IMR-90 (cell line): ENCODE measurements around the gene CELA1. TPM values are rescaled to one million over a fixed set of nuclear protein-coding genes. Genes with fewer than 3 reads are reported as not detected.

Experiments
- ATAC-seq: fragments of 200-7000 bp; cut with Tn5 transposase; 2 replicates; pipeline ENCODE4 v1.9.1; 2020; ENCODE audit warnings: low read depth, mild to moderate bottlenecking, moderate library complexity
- BruUV-seq: library from RNA; stranded (reverse); fragments of 400-500 nt; replicated peaks from 2 replicates; lab custom pipeline; 2021; lab: Mats Ljungman, UMichigan
- CTCF ChIA-PET: fragments of 300-600 bp; formaldehyde crosslinking; extraction: SDS; loops from one replicate; lab custom pipeline; 2021; ENCODE audit warnings: antibody characterized with exemption; lab: Yijun Ruan, JAX
- POLR2A ChIA-PET: fragments of 300-600 bp; sonication (Branson Sonifier 250); formaldehyde crosslinking; loops from one replicate; lab custom pipeline; 2022; ENCODE audit warnings: antibody characterized with exemption; ENCODE audit not compliant: unreplicated experiment; lab: Charles Lee
- DNase-seq: peaks from one replicate; pipeline ENCODE4 v3.0.0; 2013
- H2AFZ ChIP-seq: replicated peaks from 2 replicates; pipeline ENCODE3; 2013; ENCODE audit warnings: low read length, mild to moderate bottlenecking; ENCODE audit not compliant: poor library complexity
- H2AK5ac ChIP-seq: 2 replicates; pipeline ENCODE4 v1.6.1; 2013; ENCODE audit warnings: low read depth, low read length, inconsistent platforms
- H2AK9ac ChIP-seq: replicated peaks from 2 replicates; pipeline ENCODE3; 2013; ENCODE audit warnings: mild to moderate bottlenecking, low read depth, low read length, moderate library complexity; ENCODE audit not compliant: poor library complexity
- H2BK120ac ChIP-seq: 2 replicates; pipeline ENCODE4 v1.6.1; 2013; ENCODE audit warnings: low read depth, low read length, inconsistent platforms
- H2BK15ac ChIP-seq: 3 replicates; pipeline ENCODE4 v1.6.1; 2013; ENCODE audit warnings: low read depth, low read length, inconsistent platforms
- H2BK20ac ChIP-seq: 2 replicates; pipeline ENCODE4 v1.6.1; 2013; ENCODE audit warnings: low read depth, mild to moderate bottlenecking, inconsistent platforms, low read length, moderate library complexity
- H2BK5ac ChIP-seq: 2 replicates; pipeline ENCODE4 v1.6.1; 2013; ENCODE audit warnings: mild to moderate bottlenecking, low read depth, low read length, inconsistent platforms; ENCODE audit not compliant: poor library complexity, severe bottlenecking
- H3K14ac ChIP-seq: replicated peaks from 2 replicates; pipeline ENCODE4 v1.6.1; 2013; ENCODE audit warnings: low read depth, low read length, inconsistent platforms
- H3K18ac ChIP-seq: 2 replicates; pipeline ENCODE4 v1.6.1; 2013; ENCODE audit warnings: low read depth, low read length, control low read depth
- H3K23ac ChIP-seq: 2 replicates; pipeline ENCODE4 v1.6.1; 2013; ENCODE audit warnings: low read depth, low read length, inconsistent platforms
- H3K27ac ChIP-seq: 2 replicates; pipeline ENCODE4 v1.5.1; 2013; ENCODE audit warnings: mild to moderate bottlenecking, control low read depth, low read length; ENCODE audit not compliant: insufficient read depth
- H3K27me3 ChIP-seq: 2 replicates; pipeline ENCODE4 v1.6.1; 2013; ENCODE audit warnings: low read length; ENCODE audit not compliant: control insufficient read depth, insufficient read depth
- H3K36me3 ChIP-seq: 2 replicates; pipeline ENCODE4 v1.6.1; 2013; ENCODE audit warnings: low read length, mixed read lengths; ENCODE audit not compliant: control insufficient read depth, insufficient read depth
- H3K4ac ChIP-seq: 2 replicates; pipeline ENCODE4 v1.6.1; 2013; ENCODE audit warnings: low read depth, low read length, inconsistent platforms
- H3K4me1 ChIP-seq: 2 replicates; pipeline ENCODE4 v1.6.1; 2013; ENCODE audit warnings: low read length, mixed read lengths; ENCODE audit not compliant: control insufficient read depth, insufficient read depth
- H3K4me2 ChIP-seq: 2 replicates; pipeline ENCODE4 v1.6.1; 2013; ENCODE audit warnings: low read depth, mild to moderate bottlenecking, control low read depth, low read length, moderate library complexity
- H3K4me3 ChIP-seq: 2 replicates; pipeline ENCODE4 v1.5.1; 2013; ENCODE audit warnings: low read depth, mild to moderate bottlenecking, control low read depth, low read length, moderate library complexity; ENCODE audit not compliant: insufficient read depth
- H3K56ac ChIP-seq: 2 replicates; pipeline ENCODE4 v1.6.1; 2013; ENCODE audit warnings: low read length, inconsistent platforms; ENCODE audit not compliant: insufficient read depth; ENCODE audit errors: extremely low read depth
- H3K79me1 ChIP-seq, 2 experiments: 2 replicates each; pipeline ENCODE4 v1.6.1; 2013; ENCODE audit warnings: low read length in 2 of 2, inconsistent platforms in 1 of 2, low read depth in 1 of 2
- H3K9ac ChIP-seq: 2 replicates; pipeline ENCODE4 v1.6.1; 2013; ENCODE audit warnings: low read depth, low read length, control low read depth
- H3K9me1 ChIP-seq: 2 replicates; pipeline ENCODE4 v1.6.1; 2013; ENCODE audit warnings: low read length, inconsistent platforms; ENCODE audit not compliant: insufficient read depth
- H3K9me3 ChIP-seq: 2 replicates; pipeline ENCODE4 v1.6.1; 2013; ENCODE audit warnings: low read length; ENCODE audit not compliant: control insufficient read depth, insufficient read depth
- H4K20me1 ChIP-seq: 2 replicates; pipeline ENCODE4 v1.6.1; 2013; ENCODE audit warnings: low read length, inconsistent platforms; ENCODE audit not compliant: insufficient read depth
- H4K5ac ChIP-seq: 2 replicates; pipeline ENCODE4 v1.6.1; 2013; ENCODE audit warnings: mild to moderate bottlenecking, low read depth, low read length, control low read depth
- H4K8ac ChIP-seq, 2 experiments: 2 replicates each; pipeline ENCODE4 v1.6.1; 2013; ENCODE audit warnings: low read depth in 2 of 2, low read length in 2 of 2, control low read depth in 1 of 2, inconsistent platforms in 1 of 2
- H4K91ac ChIP-seq: 2 replicates; pipeline ENCODE4 v1.6.1; 2013; ENCODE audit warnings: low read depth, low read length, inconsistent platforms; ENCODE audit not compliant: insufficient read depth
- CEBPB ChIP-seq: IDR thresholded peaks from 2 replicates; pipeline ENCODE4 v1.6.1; 2012; ENCODE audit warnings: low read depth, low read length, improper control_type of control experiment
- CHD1 ChIP-seq: IDR thresholded peaks from 2 replicates; pipeline ENCODE4 v1.6.1; 2012; ENCODE audit warnings: low read depth, low read length, improper control_type of control experiment
- CTCF ChIP-seq: conservative IDR thresholded peaks from 2 replicates; pipeline ENCODE4 v1.5.1; 2012; ENCODE audit warnings: mild to moderate bottlenecking, low read depth, low read length, improper control_type of control experiment
- ELK1 ChIP-seq: fragments of 150-350 bp; IDR thresholded peaks from 2 replicates; pipeline ENCODE4 v1.6.1; 2016; ENCODE audit warnings: low read depth, mild to moderate bottlenecking, low read length, moderate library complexity, borderline replicate concordance
- MAFK ChIP-seq: IDR thresholded peaks from 2 replicates; pipeline ENCODE4 v1.6.1; 2012; ENCODE audit warnings: low read depth, low read length, improper control_type of control experiment
- NFE2L2 ChIP-seq: fragments of 150-350 bp; IDR thresholded peaks from 2 replicates; pipeline ENCODE4 v1.6.1; 2016; ENCODE audit warnings: low read depth, mild to moderate bottlenecking, low read length
- POLR2A ChIP-seq: IDR thresholded peaks from 2 replicates; pipeline ENCODE4 v1.6.1; 2012; ENCODE audit warnings: mild to moderate bottlenecking, low read depth, low read length
- RAD21 ChIP-seq: IDR thresholded peaks from 2 replicates; pipeline ENCODE4 v1.6.1; 2012; ENCODE audit warnings: low read length, improper control_type of control experiment
- SMC3 ChIP-seq: fragments of 150-350 bp; IDR thresholded peaks from 2 replicates; pipeline ENCODE4 v1.6.1; 2016; ENCODE audit warnings: low read depth, mild to moderate bottlenecking, antibody characterized with exemption, low read length, moderate library complexity
- WGBS, 2 experiments: methylation state at CpG; one replicate each; pipeline versions ENCODE4 v1.1.5 to v1.1.7; 2013; ENCODE audit warnings: missing lambda C conversion rate in 2 of 2; ENCODE audit not compliant: insufficient read length in 1 of 2; ENCODE audit errors: extremely low coverage in 2 of 2; 5-methylcytosine and 5-hydroxymethylcytosine counted together
- dilution Hi-C: fragments of 300-500 bp; cut with HindIII; formaldehyde crosslinking; loops from one replicate; pipeline ENCODE4 v1.14.3; 2018; ENCODE audit warnings: low sequenced_read_pairs; ENCODE audit not compliant: unreplicated experiment
- in situ Hi-C: fragments of 300-500 bp; cut with MboI; formaldehyde crosslinking; loops from 3 replicates; pipeline ENCODE4 v1.14.3; 2019; ENCODE audit warnings: low sequenced_read_pairs, inconsistent platforms, mixed read lengths
- intact Hi-C: fragments of 100-400 bp; cut with micrococcal nuclease; formaldehyde crosslinking; loops from 2 replicates; pipeline ENCODE4 v1.10.0; 2022
- polyA plus RNA-seq, 3 experiments: library from polyadenylated mRNA; depleted of rRNA; stranded (reverse); fragments of >200 nt; gene quantifications; 2 replicates each; pipeline ENCODE4 v1.2.3, GENCODE V29; 2012; ENCODE audit warnings: low replicate concordance in 1 of 3
- total RNA-seq: library from RNA; depleted of rRNA; stranded (reverse); fragments of >200 nt; gene quantifications from 2 replicates; pipeline ENCODE4 v1.2.3, GENCODE V29; 2012

CELA1 gene
- total and polyA plus RNA-seq, 2 of the 4 experiments (the other 2 are of a cell fraction), result not detected

GRCh38 chr12:51341251-51342007, 5.0 kb downstream of the CELA1 start:
- peak; percentile 64 for DNase-seq

More at GRCh38 chr12:51341251-51342007, 5.0 kb downstream of the CELA1 start:
- Histone ChIP-seq H3K9me1 (no peaks in the 10 kb centered on the region; the same call in 1 of the 2 replicates), H2BK20ac (no peak overlapping the region), H2AK9ac (no peak overlapping the region), H3K23ac (no peak overlapping the region), H3K4me3 (no peak overlapping the region; the same call in 1 of the 2 replicates), H3K18ac (no peak overlapping the region), H3K4ac (0 out of 2 replicates have a peak overlapping the region, but pooled peaks have one; percentile 22), H3K56ac (no peak overlapping the region), H3K79me1 (no peaks in the 10 kb centered on the region), H3K27ac (no peak overlapping the region), H3K9me3 (no peaks in the 10 kb centered on the region), H4K20me1 (no peaks in the 10 kb centered on the region), H3K36me3 (no peaks in the 10 kb centered on the region), H3K14ac (no peak overlapping the region), H2AFZ (peak overlapping the region; percentile 94), H3K4me1 (peaks cover 4% of the 10 kb centered on the region; the same call in 1 of the 2 replicates), H3K9ac (peak overlapping the region; percentile 49), H2BK120ac (no peak overlapping the region), H2BK15ac (peak overlapping the region; percentile 3; the same call in 1 of the 3 replicates), H3K27me3 (no peaks in the 10 kb centered on the region; the same call in 1 of the 2 replicates), H3K4me2 (peak overlapping the region; percentile 78), H2AK5ac (no peak overlapping the region), H4K91ac (no peak overlapping the region), H4K8ac (peak overlapping the region in 1 of 2 experiments; percentile 69; a peak in 1 of 4 replicates), H4K5ac (no peak overlapping the region; the same call in 1 of the 2 replicates), H2BK5ac (no peak overlapping the region)
- peak; percentile 96 for ATAC-seq
- TF ChIP-seq CTCF (peak; percentile 93), NFE2L2 (no peak), POLR2A (0 out of 2 replicates have a peak, but pooled peaks have one; percentile 32), SMC3 (peak; percentile 95), RAD21 (peak; percentile 91), CEBPB (no peak), CHD1 (no peak), MAFK (no peak), ELK1 (no peak)
- POLR2A ChIA-PET, result no interaction called here
- intact Hi-C loops (loop anchor here (1.0 to 10.0 kb wide), 5 partner anchors 72 to 514 kb away; partner anchors contain the start of gene CSRNP2), in situ Hi-C loops (loop anchor here (10.0 kb wide), 2 partner anchors 257 to 517 kb away; partner anchors contain the start of gene CSRNP2), dilution Hi-C loops (no loop called here)
- BruUV-seq, result no TSS peak
- CTCF ChIA-PET, result interaction anchor here (0.7 to 2.3 kb wide), 12 partner anchors 9 to 346 kb away, joined by 3 to 19 read pairs (median 4); partner anchors contain the start of genes CSRNP2, DAZAP2 and SMAGP
- 90% methylated on average over 2 of the region's 9 CpGs; no CpG with 5 or more reads in 1 of the 2 experiments for WGBS, 2 experiments
